Stomach (tissue), 9 donors: ENCODE data around the gene QTRT2. TPM values are rescaled to one million over a fixed set of nuclear protein-coding genes. Genes with fewer than 3 reads are reported as not detected.

Experiments used
- DNase-seq, 2 donors: peaks; one replicate each; pipeline versions ENCODE4 v3.0.0 to v3.0.0-alpha.2; 2013 to 2019
- H3K27ac ChIP-seq, 5 donors: fragments of 200-600 bp in 4 of 5; sonication (generic) in 4 of 5; one replicate each; pipeline ENCODE4 v1.5.1; 2013 to 2019; ENCODE audit warnings: mild to moderate bottlenecking in 1 of 5, moderate library complexity in 1 of 5
- H3K27me3 ChIP-seq, 3 donors: fragments of 200-600 bp; sonication (generic); one replicate each; pipeline ENCODE4 v1.5.1; 2017 to 2019; ENCODE audit warnings: mixed run types in 1 of 3
- H3K36me3 ChIP-seq, 4 donors: fragments of 200-600 bp; sonication (generic); 1 replicate in 3 of 4; 2 replicates in 1 of 4; pipeline ENCODE4 v1.5.1; 2016 to 2019
- H3K4me1 ChIP-seq, 4 donors: fragments of 200-600 bp; sonication (generic); one replicate each; pipeline ENCODE4 v1.5.1; 2016 to 2019
- H3K4me3 ChIP-seq, 4 donors: fragments of 200-600 bp; sonication (generic) in 3 of 4; one replicate each; pipeline ENCODE4 v1.5.1; 2016 to 2019; ENCODE audit warnings: mild to moderate bottlenecking in 1 of 4
- H3K9me3 ChIP-seq, 4 donors: fragments of 200-600 bp; sonication (generic); one replicate each; pipeline ENCODE4 v1.5.1; 2016 to 2019
- CTCF ChIP-seq, 7 experiments: fragments of 450-650 bp in 4 of 7; fragments of 200-600 bp in 3 of 7; sonication (generic) in 3 of 7; IDR thresholded peaks; one replicate each; pipeline ENCODE4 v1.5.1; 2016 to 2019; ENCODE audit warnings: antibody characterized with exemption in 7 of 7, control low read depth in 2 of 7, mild to moderate bottlenecking in 1 of 7
- EP300 ChIP-seq: sonication (generic); formaldehyde crosslinking; IDR thresholded peaks from one replicate; pipeline ENCODE4 v1.6.1; 2017; ENCODE audit warnings: antibody characterized with exemption
- POLR2A ChIP-seq, 4 donors: fragments of 450-650 bp; IDR thresholded peaks; one replicate each; pipeline ENCODE4 v1.6.1; 2016; ENCODE audit warnings: antibody characterized with exemption in 4 of 4, control low read depth in 2 of 4, mild to moderate bottlenecking in 1 of 4, moderate library complexity in 1 of 4
- POLR2AphosphoS5 ChIP-seq, 3 donors: sonication (generic); formaldehyde crosslinking; IDR thresholded peaks; one replicate each; pipeline ENCODE4 v1.6.1; 2016; ENCODE audit warnings: antibody characterized with exemption in 3 of 3
- WGBS, 5 donors: extraction: QIAGEN DNeasy Blood & Tissue Kit in 3 of 5; methylation state at CpG; one replicate each; pipeline versions ENCODE4 v1.1.5 to v1.1.7; 2013 to 2018; 5-methylcytosine and 5-hydroxymethylcytosine counted together
- intact Hi-C: fragments of 100-400 bp; cut with DNase I; formaldehyde crosslinking; loops from one replicate; pipeline ENCODE4 v1.15.1; 2023; ENCODE audit warnings: low total_unique reads
- polyA plus RNA-seq, 3 donors: library from polyadenylated mRNA; stranded (reverse); fragments of 200-250 nt; gene quantifications; one replicate each; pipeline ENCODE4 v1.2.3, GENCODE V29; 2013
- total RNA-seq, 5 donors: library from RNA; depleted of rRNA; stranded (reverse); fragments of >200 nt; gene quantifications; one replicate each; pipeline versions ENCODE4 v1.1.0 to v1.2.3, GENCODE V29; 2014 to 2016
- donor health status: healthy with polysubstance abuse.
- donor health status: Bipolar disorder and iron deficiency.
- donor health status: healthy.

Gene QTRT2
- total and polyA plus RNA-seq, 8 donors: 4.8 to 61.3 (median 19.7) TPM

GRCh38 chr3:114111060-114111770 is 54.7 kb downstream of the QTRT2 start:
- intact Hi-C loops: no loop called here
- H3K27ac ChIP-seq: no peak overlapping the region
- peaks cover 0 to 10% (median 2%) of the 10 kb centered on the region in 4 donors for H3K4me1 ChIP-seq
- H3K36me3 ChIP-seq: no peaks in the 10 kb centered on the region
- WGBS, 5 donors: 51 to 71% (median 52%) methylated on average over 3 of the region's 3 CpGs
- H3K4me3 ChIP-seq: no peak overlapping the region
- TF ChIP-seq EP300 (no peak), CTCF (IDR thresholded peaks at IDR 0.05) (no peak)
- no peaks in the 10 kb centered on the region for H3K9me3 ChIP-seq
- DNase-seq: peak in 1 of 2 donors; percentile 32
- H3K27me3 ChIP-seq: no peaks in the 10 kb centered on the region

- no peaks in the 10 kb centered on the region for H3K36me3 ChIP-seq
- no peak overlapping the region for H3K27ac ChIP-seq
- H3K4me3 ChIP-seq: no peak overlapping the region
- no peak for DNase-seq
- H3K27me3 ChIP-seq: no peaks in the 10 kb centered on the region
- 77 to 88% (median 84%) methylated on average over 6 of the region's 6 CpGs for WGBS, 5 donors
- intact Hi-C loops: no loop called here
- H3K4me1 ChIP-seq: peaks cover 0 to 10% (median 2%) of the 10 kb centered on the region in 4 donors
- no peak for TF ChIP-seq POLR2AphosphoS5 (IDR thresholded peaks at IDR 0.05)
- TF ChIP-seq POLR2A (IDR thresholded peaks at IDR 0.05): no peak
- H3K9me3 ChIP-seq: no peaks in the 10 kb centered on the region
Measured at GRCh38 chr3:114112696-114113095, 56.2 kb downstream of the QTRT2 start.

GRCh38 chr3:114114719-114115118 is 58.2 kb downstream of the QTRT2 start:
- no peak for DNase-seq
- 89 to 95% (median 91%) methylated on average over 3 of the region's 3 CpGs for WGBS, 5 donors
- Histone ChIP-seq H3K4me1 (peaks cover 0 to 10% (median 2%) of the 10 kb centered on the region in 4 donors), H3K27ac (no peak overlapping the region), H3K9me3 (no peaks in the 10 kb centered on the region), H3K36me3 (no peaks in the 10 kb centered on the region), H3K4me3 (no peak overlapping the region), H3K27me3 (no peaks in the 10 kb centered on the region)
- intact Hi-C loops: no loop called here
- TF ChIP-seq EP300 (no peak), CTCF (IDR thresholded peaks at IDR 0.05) (no peak), POLR2A (IDR thresholded peaks at IDR 0.05) (no peak), POLR2AphosphoS5 (IDR thresholded peaks at IDR 0.05) (no peak)

- WGBS, 5 donors: 87 to 90% (median 89%) methylated on average over 7 of the region's 7 CpGs
- TF ChIP-seq CTCF (IDR thresholded peaks at IDR 0.05) (no peak), POLR2AphosphoS5 (IDR thresholded peaks at IDR 0.05) (no peak), EP300 (no peak), POLR2A (IDR thresholded peaks at IDR 0.05) (no peak)
- no peaks in the 10 kb centered on the region for H3K36me3 ChIP-seq
- H3K4me3 ChIP-seq: no peak overlapping the region
- intact Hi-C loops: no loop called here
- H3K4me1 ChIP-seq: peaks cover 0 to 10% (median 2%) of the 10 kb centered on the region in 4 donors
- no peak overlapping the region for H3K27ac ChIP-seq
- H3K27me3 ChIP-seq: no peaks in the 10 kb centered on the region
- H3K9me3 ChIP-seq: no peaks in the 10 kb centered on the region
- no peak for DNase-seq
Measured at GRCh38 chr3:114115143-114115542, 58.6 kb downstream of the QTRT2 start.

GRCh38 chr3:114119776-114120175 is 63.2 kb downstream of the QTRT2 start:
- 48 to 77% (median 57%) methylated on average over 1 of the region's 1 CpG for WGBS, 5 donors
- Histone ChIP-seq H3K27ac (no peak overlapping the region), H3K4me3 (no peak overlapping the region), H3K27me3 (no peaks in the 10 kb centered on the region), H3K36me3 (no peaks in the 10 kb centered on the region), H3K4me1 (no peaks in the 10 kb centered on the region), H3K9me3 (no peaks in the 10 kb centered on the region)
- intact Hi-C loops: no loop called here
- no peak for TF ChIP-seq CTCF (IDR thresholded peaks at IDR 0.05)
- no peak for TF ChIP-seq POLR2AphosphoS5 (IDR thresholded peaks at IDR 0.05)
- TF ChIP-seq EP300: no peak
- TF ChIP-seq POLR2A (IDR thresholded peaks at IDR 0.05): no peak
- no peak for DNase-seq
